Uterus (tissue), 2 donors: ENCODE data around the gene ZMAT2.
"Not testable (repeated sequence)": the region's sequence is repeated elsewhere in the genome, so short reads cannot be mapped to it uniquely, and the experiment has no call there.

Source experiments
- CTCF ChIP-seq, 4 experiments: fragments of 200-600 bp in 2 of 4; fragments of 450-650 bp in 2 of 4; sonication (generic) in 2 of 4; IDR thresholded peaks; one replicate each; pipeline ENCODE4 v1.5.1; 2016 to 2019; ENCODE audit warnings: antibody characterized with exemption in 4 of 4, mild to moderate bottlenecking in 2 of 4, moderate library complexity in 1 of 4
- POLR2A ChIP-seq, 2 donors: fragments of 450-650 bp; IDR thresholded peaks; one replicate each; pipeline ENCODE4 v1.6.1; 2016; ENCODE audit warnings: antibody characterized with exemption in 2 of 2, mild to moderate bottlenecking in 1 of 2, moderate library complexity in 1 of 2

- not testable (repeated sequence) for TF ChIP-seq CTCF, POLR2A (IDR thresholded peaks at IDR 0.05)
Measured at GRCh38 chr5:140721395-140721794, 21.1 kb downstream of the ZMAT2 start.
